HG03039 (cell line): ENCODE results near the gene TMEM184A.

Source experiments
- ATAC-seq: cut with Tn5 transposase; IDR thresholded peaks from one replicate; pipeline ENCODE4 v1.9.1; 2021; ENCODE audit warnings: mild to moderate bottlenecking, moderate library complexity; ENCODE audit not compliant: unreplicated experiment

The TMEM184A gene

DNA sequence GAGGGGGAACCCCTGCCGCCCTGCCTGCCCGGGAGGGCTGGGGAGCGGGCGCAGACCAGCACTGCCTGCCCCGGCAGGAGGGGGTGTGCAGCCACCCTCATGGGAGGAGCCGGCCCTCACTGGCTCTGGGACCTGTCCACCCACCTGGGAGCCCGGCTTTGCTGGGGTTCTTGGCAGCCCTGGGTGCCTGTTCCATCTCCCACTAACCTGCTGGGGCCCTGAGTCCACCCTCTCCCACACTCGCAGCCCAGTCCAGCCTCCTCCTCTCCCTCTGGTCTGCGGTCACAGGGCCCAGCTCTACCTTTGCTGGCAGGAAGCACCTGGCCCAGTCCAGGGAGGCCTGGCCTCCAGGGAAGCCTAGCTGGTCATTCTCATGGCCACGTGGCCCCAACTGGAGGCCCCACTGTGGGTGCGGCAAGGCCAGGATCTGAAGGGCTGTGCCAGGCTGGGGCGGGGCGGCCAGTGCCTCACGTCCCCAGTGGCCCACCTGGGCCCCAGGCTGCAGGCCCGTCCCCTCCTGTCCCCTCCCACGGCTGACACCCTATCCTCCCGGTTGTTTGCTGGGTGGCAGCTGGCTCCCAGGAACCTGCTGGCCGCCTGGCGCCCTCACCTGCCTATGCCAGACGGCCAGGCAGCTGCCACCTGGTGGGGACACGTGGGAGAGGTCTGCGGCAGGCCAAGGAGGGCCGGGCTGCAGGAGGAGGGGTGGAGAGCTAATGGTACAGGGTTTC is at the start of gene TMEM184A:
TMEM184A (minus strand) TSS at position 393 of the 731 bp plus-strand sequence. CDS start 721 bp downstream, outside the sequence.
- no peak for ATAC-seq

GRCh38 chr7:1604383-1604782 is 48.4 kb upstream of the TMEM184A start:
- no peak for ATAC-seq

GRCh38 chr7:1603346-1604225 is 47.6 kb upstream of the TMEM184A start:
- ATAC-seq, result no peak

- no peak for ATAC-seq
Measured at GRCh38 chr7:1602386-1602785, 46.4 kb upstream of the TMEM184A start.

DNA sequence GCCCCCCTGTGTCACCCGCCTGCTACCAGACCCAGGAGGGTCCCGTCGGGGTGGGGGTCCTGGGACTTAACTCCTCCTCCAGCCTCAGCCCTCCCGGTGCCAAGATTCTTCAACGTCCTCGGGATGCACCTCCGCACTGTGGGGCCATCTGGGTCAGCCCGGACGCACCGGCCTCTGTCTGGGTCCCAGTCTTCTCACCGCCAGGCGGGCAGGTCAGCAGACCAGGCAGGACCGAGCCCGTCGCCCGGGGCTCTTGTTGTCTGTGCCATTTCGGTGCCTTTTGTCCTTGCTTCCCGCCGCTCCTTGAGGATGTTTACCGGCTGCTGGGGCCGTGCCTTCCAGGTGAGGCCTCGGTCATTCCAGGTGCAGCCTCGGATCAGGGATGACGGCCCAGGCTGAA is 46.0 kb upstream of the TMEM184A start:
- ATAC-seq, result no peak

- no peak for ATAC-seq
Measured at GRCh38 chr7:1599640-1600395, 43.8 kb upstream of the TMEM184A start.

DNA sequence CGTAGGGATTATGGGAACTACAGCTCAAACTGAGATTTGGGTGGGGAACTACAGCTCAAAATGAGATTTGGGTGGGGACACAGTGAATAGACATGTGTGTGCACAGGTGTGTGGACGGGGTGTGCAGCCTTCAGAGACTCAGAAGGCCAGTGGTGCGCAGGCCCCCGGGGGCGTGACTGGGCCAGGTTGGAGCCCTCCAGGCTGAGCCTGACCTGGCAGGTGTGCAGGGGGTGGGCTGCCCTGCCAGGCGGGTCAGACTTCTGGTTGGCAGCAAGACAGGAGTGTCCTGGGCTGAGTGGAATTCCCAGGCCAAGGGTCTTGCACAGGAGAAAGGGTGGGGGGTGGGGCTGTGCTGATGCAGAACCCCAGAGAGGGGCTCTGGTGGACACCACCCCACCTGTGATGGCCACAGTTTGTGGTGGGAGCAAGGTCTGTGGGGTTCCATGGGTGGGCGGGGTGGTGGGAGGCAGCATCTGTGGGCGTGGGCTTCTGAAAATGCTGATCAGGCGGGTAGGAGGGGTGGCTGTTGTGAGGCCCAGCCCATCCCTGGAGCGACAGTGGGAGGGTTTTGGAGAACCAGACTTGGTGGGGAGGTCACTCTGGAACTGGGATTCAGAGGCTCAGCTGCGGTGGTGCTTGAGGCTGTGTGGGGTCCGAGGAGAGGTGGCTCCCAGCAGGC is 43.1 kb upstream of the TMEM184A start:
- no peak for ATAC-seq

DNA sequence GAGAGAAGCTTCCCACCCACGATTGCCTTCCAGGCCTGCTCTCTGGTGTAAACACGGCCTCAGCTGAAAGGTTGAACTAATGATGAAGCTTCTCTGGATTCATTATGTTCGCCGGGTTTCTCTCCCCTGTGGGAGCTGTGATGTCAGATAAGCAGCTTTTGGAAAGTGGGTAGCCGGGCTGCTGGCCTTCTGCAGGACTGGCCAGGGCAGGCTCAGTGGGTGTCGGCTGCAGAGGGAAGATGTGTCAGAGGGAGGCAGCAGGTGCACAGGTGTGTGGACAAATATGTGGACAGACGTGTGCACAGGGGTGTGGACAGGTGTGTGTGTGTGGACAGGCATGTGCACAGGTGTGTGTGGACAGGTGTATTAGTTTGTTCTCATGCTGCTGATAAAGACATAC is 42.3 kb upstream of the TMEM184A start:
- no peak for ATAC-seq

DNA sequence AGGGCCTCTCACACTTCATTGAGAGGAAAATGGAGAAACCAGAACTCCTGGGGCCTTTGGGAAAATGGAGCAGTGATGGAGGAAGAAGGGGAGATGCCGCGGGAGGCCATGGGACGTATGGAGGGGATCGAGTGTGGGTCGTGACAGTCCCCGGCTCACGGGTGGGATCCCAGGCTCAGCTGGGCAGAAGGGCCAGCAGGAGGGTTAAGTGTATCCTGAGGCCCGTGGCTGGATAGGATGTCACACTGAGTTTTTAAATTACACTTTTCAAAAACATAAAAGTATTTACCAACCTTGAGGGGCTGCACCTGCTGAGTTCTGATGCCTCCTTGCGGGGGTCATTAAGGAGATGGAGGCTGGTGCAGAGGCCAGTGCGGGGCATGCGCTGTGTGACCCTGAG is 41.8 kb upstream of the TMEM184A start:
- ATAC-seq, result no peak

GRCh38 chr7:1597066-1597760 is 41.2 kb upstream of the TMEM184A start:
- ATAC-seq, result no peak

- ATAC-seq, result no peak
Measured at GRCh38 chr7:1596181-1597043, 40.4 kb upstream of the TMEM184A start.

DNA sequence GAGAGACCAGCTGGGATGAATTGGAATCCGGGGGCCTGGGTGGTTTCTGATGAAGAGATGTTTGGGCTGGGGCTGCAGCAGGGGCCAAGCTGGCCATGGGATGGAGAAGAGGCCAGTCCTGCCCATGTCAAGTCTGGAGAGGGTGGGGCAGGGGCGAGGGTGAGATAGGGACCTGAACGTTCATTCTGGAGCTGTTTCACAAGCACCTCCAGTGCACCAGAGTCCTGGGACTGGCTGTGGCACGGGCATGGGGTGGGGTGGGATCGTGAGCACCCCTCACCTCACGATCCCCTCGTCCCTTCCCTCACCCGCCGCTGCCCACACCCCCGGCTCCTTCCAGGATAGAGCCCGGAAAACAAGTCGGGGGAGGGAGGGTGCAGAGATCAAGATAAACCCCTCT is 39.6 kb upstream of the TMEM184A start:
- ATAC-seq, result no peak

GRCh38 chr7:1595027-1595426 is 39.0 kb upstream of the TMEM184A start:
- no peak for ATAC-seq

DNA sequence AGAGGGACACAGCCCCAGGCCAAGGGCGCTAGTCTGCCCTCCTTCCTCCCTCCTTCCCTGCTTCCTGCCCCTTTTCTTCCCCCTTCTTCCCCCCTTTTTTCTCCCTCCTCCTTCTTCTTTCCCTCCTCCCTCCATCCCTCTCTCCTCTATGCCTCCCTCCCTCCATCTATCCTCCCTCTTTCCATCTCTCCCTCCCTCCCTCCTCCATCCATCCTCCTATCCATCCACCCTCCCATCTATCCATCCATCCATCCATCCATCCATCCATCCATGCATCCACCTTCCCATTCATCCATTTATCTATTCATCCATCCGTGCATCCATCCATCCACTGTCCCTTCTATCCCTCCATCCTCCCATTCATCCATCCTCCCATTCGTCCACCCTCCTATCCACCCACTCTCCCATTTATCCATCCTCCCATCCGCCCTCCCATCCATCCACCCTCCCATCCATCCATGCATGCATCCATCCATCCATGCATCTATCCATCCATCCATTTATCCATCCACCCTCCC is 38.0 kb upstream of the TMEM184A start:
- ATAC-seq, result no peak

DNA sequence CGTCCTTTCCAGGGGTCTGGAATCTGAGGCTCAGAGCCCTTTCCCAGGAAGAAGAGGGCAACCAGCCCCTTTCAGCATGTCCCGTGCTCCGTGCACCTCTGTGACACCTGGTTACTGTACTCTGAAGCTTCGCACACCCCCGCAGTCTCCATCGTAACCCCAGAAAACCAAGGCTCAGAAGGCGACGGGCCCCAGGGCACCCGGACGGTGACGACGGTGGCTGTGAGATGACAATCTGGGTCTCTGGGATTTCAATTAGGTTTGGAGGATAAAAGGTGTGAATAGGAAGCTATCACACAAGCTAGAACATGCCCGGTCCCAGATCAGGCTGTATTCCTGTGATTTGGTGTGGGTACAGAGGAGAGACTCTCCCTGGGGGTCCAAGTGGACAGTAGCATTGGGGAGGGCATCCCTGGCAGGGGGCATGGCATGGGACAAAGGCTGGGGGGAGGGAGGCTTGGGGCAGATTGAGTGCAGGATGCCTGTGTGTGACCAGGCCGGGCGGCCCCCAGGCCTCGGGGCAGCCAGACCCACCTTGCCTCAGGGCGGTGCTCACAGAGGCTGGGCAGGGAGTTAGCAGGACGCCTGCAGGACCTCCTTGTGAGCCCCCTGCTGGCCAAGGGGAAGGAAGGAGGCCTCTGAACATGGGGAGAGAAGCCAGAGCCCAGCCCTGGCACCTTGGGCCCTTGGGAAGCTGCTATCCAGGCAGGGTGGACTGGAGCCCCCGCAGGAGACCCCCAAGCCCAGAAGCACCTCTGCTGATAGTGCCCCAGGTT is 37.3 kb upstream of the TMEM184A start:
- ATAC-seq, result no peak

DNA sequence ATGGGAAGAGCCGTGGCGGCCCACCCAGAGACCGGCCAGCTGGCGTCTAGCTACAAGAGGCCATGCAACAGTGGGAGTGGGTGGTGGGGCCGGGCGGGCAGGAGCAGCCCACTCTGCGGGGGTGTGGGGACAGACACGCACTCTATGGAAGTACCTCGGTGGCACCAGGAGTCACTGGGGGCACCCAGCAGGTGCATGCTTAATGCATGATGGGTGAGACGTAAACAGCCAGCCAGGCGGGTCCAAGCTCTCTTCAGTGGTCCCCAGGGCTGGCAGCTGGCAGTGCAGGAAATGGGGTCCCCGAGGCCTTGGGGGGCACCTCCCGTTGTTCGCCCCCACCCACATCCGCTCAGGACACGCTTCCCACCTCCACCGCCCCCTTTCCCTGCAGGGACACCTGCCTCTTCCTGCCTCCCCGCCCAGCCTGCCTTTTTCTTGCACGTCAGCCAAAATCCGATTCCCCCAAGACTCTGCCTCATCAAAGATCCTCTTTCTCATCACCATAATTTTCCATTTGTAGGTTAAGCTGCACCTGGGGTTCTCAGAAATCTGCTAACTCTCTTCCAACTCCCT is 36.4 kb upstream of the TMEM184A start:
- no peak for ATAC-seq

GRCh38 chr7:1591876-1592275 is 35.9 kb upstream of the TMEM184A start:
- ATAC-seq, result no peak

DNA sequence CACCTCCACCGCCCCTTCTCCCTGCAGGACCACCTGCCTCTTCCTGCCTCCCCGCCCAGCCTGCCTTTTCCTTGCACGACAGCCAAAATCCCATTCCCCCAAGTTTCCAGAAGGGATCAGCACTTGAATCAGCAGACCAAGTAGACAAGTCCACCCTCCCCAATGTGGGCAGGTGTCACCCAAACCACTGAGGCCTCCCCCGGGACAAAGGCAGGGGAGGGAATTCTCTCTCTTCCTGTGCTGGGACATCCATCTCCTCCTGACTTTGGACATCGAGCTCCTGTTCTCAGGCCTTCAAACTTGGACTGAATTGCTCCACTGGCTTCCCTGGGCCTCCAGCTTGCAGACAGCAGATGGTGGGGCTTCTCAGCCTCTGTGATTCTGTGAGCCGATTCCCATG is 35.4 kb upstream of the TMEM184A start:
- ATAC-seq, result no peak
